ENCODE measurements around the gene GID8. TPM values are rescaled to one million over a fixed set of nuclear protein-coding genes. Genes with fewer than 3 reads are reported as not detected.
A peak's percentile ranks its signal among the peaks of the same experiment; 100 is the strongest.

Gene GID8
- total and polyA plus RNA-seq, 2 donors, result 24.0 to 25.7 TPM

- H3K4me1 ChIP-seq (ENCODE audit: control insufficient read depth in 2 of 2, insufficient read depth in 2 of 2, low read length in 2 of 2), result peaks cover 14 to 23% of the 10 kb centered on the region in 2 donors
- H3K36me3 ChIP-seq (ENCODE audit: control insufficient read depth in 2 of 2, insufficient read depth in 2 of 2, low read length in 1 of 2), result no peaks in the 10 kb centered on the region
- peaks cover 0 to 42% of the 10 kb centered on the region in 2 donors for H3K27me3 ChIP-seq (ENCODE audit: control insufficient read depth in 2 of 2, insufficient read depth in 1 of 2, low read length in 1 of 2)
- peak overlapping the region in 1 of 2 donors; percentile 44 for H3K4me3 ChIP-seq (ENCODE audit: low read length in 2 of 2)
- DNase-seq (ENCODE audit: low read depth in 6 of 9, low spot score in 9 of 9), result no peak
- no peaks in the 10 kb centered on the region for H3K9me3 ChIP-seq (ENCODE audit: control insufficient read depth in 2 of 2, insufficient read depth in 1 of 2, low read length in 1 of 2)
- H3K27ac ChIP-seq (ENCODE audit: low read depth in 1 of 2, low read length in 1 of 2), result no peak overlapping the region
- 30% methylated on average over 11 of the region's 11 CpGs for WGBS
Observed at GRCh38 chr20:62989201-62989601, 51.3 kb downstream of the GID8 start.

GRCh38 chr20:62990306-62990825 is 52.4 kb downstream of the GID8 start:
- H3K27me3 ChIP-seq (ENCODE audit: control insufficient read depth in 2 of 2, insufficient read depth in 1 of 2, low read length in 1 of 2), result peaks cover 0 to 51% of the 10 kb centered on the region in 2 donors
- WGBS, result 91% methylated on average over 22 of the region's 22 CpGs
- no peaks in the 10 kb centered on the region for H3K36me3 ChIP-seq (ENCODE audit: control insufficient read depth in 2 of 2, insufficient read depth in 2 of 2, low read length in 1 of 2)
- H3K4me1 ChIP-seq (ENCODE audit: control insufficient read depth in 2 of 2, insufficient read depth in 2 of 2, low read length in 2 of 2), result peaks cover 7 to 12% of the 10 kb centered on the region in 2 donors
- DNase-seq (ENCODE audit: low read depth in 6 of 9, low spot score in 9 of 9), result no peak
- H3K27ac ChIP-seq (ENCODE audit: low read depth in 1 of 2, low read length in 1 of 2), result no peak overlapping the region
- no peaks in the 10 kb centered on the region for H3K9me3 ChIP-seq (ENCODE audit: control insufficient read depth in 2 of 2, insufficient read depth in 1 of 2, low read length in 1 of 2)
- no peak overlapping the region for H3K4me3 ChIP-seq (ENCODE audit: low read length in 2 of 2)

- no peak for DNase-seq (ENCODE audit: low read depth in 6 of 9, low spot score in 9 of 9)
- Histone ChIP-seq H3K27ac (ENCODE audit: low read depth in 1 of 2, low read length in 1 of 2) (no peak overlapping the region), H3K4me3 (ENCODE audit: low read length in 2 of 2) (no peak overlapping the region), H3K36me3 (ENCODE audit: control insufficient read depth in 2 of 2, insufficient read depth in 2 of 2, low read length in 1 of 2) (no peaks in the 10 kb centered on the region), H3K27me3 (ENCODE audit: control insufficient read depth in 2 of 2, insufficient read depth in 1 of 2, low read length in 1 of 2) (peaks cover 0 to 55% of the 10 kb centered on the region in 2 donors), H3K9me3 (ENCODE audit: control insufficient read depth in 2 of 2, insufficient read depth in 1 of 2, low read length in 1 of 2) (no peaks in the 10 kb centered on the region), H3K4me1 (ENCODE audit: control insufficient read depth in 2 of 2, insufficient read depth in 2 of 2, low read length in 2 of 2) (peaks cover 0 to 3% of the 10 kb centered on the region in 2 donors)
- WGBS, result 88% methylated on average over 13 of the region's 13 CpGs
Observed at GRCh38 chr20:62991196-62991807, 53.4 kb downstream of the GID8 start.

GRCh38 chr20:62991863-62992262 is 53.9 kb downstream of the GID8 start:
- H3K36me3 ChIP-seq (ENCODE audit: control insufficient read depth in 2 of 2, insufficient read depth in 2 of 2, low read length in 1 of 2), result no peaks in the 10 kb centered on the region
- H3K27ac ChIP-seq (ENCODE audit: low read depth in 1 of 2, low read length in 1 of 2), result no peak overlapping the region
- H3K4me1 ChIP-seq (ENCODE audit: control insufficient read depth in 2 of 2, insufficient read depth in 2 of 2, low read length in 2 of 2), result peaks cover 0 to 4% of the 10 kb centered on the region in 2 donors
- DNase-seq (ENCODE audit: low read depth in 6 of 9, low spot score in 9 of 9), result no peak
- H3K9me3 ChIP-seq (ENCODE audit: control insufficient read depth in 2 of 2, insufficient read depth in 1 of 2, low read length in 1 of 2), result no peaks in the 10 kb centered on the region
- peaks cover 0 to 59% of the 10 kb centered on the region in 2 donors for H3K27me3 ChIP-seq (ENCODE audit: control insufficient read depth in 2 of 2, insufficient read depth in 1 of 2, low read length in 1 of 2)
- no peak overlapping the region for H3K4me3 ChIP-seq (ENCODE audit: low read length in 2 of 2)
- 77% methylated on average over 6 of the region's 6 CpGs for WGBS

- Histone ChIP-seq H3K36me3 (ENCODE audit: control insufficient read depth in 2 of 2, insufficient read depth in 2 of 2, low read length in 1 of 2) (no peaks in the 10 kb centered on the region), H3K9me3 (ENCODE audit: control insufficient read depth in 2 of 2, insufficient read depth in 1 of 2, low read length in 1 of 2) (no peaks in the 10 kb centered on the region), H3K27ac (ENCODE audit: low read depth in 1 of 2, low read length in 1 of 2) (no peak overlapping the region), H3K4me3 (ENCODE audit: low read length in 2 of 2) (no peak overlapping the region), H3K27me3 (ENCODE audit: control insufficient read depth in 2 of 2, insufficient read depth in 1 of 2, low read length in 1 of 2) (peaks cover 0 to 69% of the 10 kb centered on the region in 2 donors), H3K4me1 (ENCODE audit: control insufficient read depth in 2 of 2, insufficient read depth in 2 of 2, low read length in 2 of 2) (peaks cover 0 to 10% of the 10 kb centered on the region in 2 donors)
- WGBS, result 97% methylated on average over 23 of the region's 23 CpGs
- DNase-seq (ENCODE audit: low read depth in 6 of 9, low spot score in 9 of 9), result no peak
Observed at GRCh38 chr20:62993856-62994494, 56.0 kb downstream of the GID8 start.

- H3K27me3 ChIP-seq (ENCODE audit: control insufficient read depth in 2 of 2, insufficient read depth in 1 of 2, low read length in 1 of 2), result peaks cover 0 to 78% of the 10 kb centered on the region in 2 donors
- WGBS, result 96% methylated on average over 19 of the region's 19 CpGs
Observed at GRCh38 chr20:62994869-62995281, 56.9 kb downstream of the GID8 start.

GRCh38 chr20:62995481-62995880 is 57.5 kb downstream of the GID8 start:
- H3K4me1 ChIP-seq (ENCODE audit: control insufficient read depth in 2 of 2, insufficient read depth in 2 of 2, low read length in 2 of 2), result peaks cover 0 to 22% of the 10 kb centered on the region in 2 donors
- H3K27me3 ChIP-seq (ENCODE audit: control insufficient read depth in 2 of 2, insufficient read depth in 1 of 2, low read length in 1 of 2), result peaks cover 0 to 79% of the 10 kb centered on the region in 2 donors
- no peak overlapping the region for H3K4me3 ChIP-seq (ENCODE audit: low read length in 2 of 2)
- H3K9me3 ChIP-seq (ENCODE audit: control insufficient read depth in 2 of 2, insufficient read depth in 1 of 2, low read length in 1 of 2), result peaks cover 0 to 6% of the 10 kb centered on the region in 2 donors
- no peak overlapping the region for H3K27ac ChIP-seq (ENCODE audit: low read depth in 1 of 2, low read length in 1 of 2)
- no peak for DNase-seq (ENCODE audit: low read depth in 6 of 9, low spot score in 9 of 9)
- H3K36me3 ChIP-seq (ENCODE audit: control insufficient read depth in 2 of 2, insufficient read depth in 2 of 2, low read length in 1 of 2), result no peaks in the 10 kb centered on the region
- 93% methylated on average over 11 of the region's 11 CpGs for WGBS

More at GRCh38 chr20:62994869-62995281, 56.9 kb downstream of the GID8 start:
- peaks cover 0 to 2% of the 10 kb centered on the region in 2 donors for H3K9me3 ChIP-seq (ENCODE audit: control insufficient read depth in 2 of 2, insufficient read depth in 1 of 2, low read length in 1 of 2)
- H3K36me3 ChIP-seq (ENCODE audit: control insufficient read depth in 2 of 2, insufficient read depth in 2 of 2, low read length in 1 of 2), result no peaks in the 10 kb centered on the region
- no peak for DNase-seq (ENCODE audit: low read depth in 6 of 9, low spot score in 9 of 9)
- H3K27ac ChIP-seq (ENCODE audit: low read depth in 1 of 2, low read length in 1 of 2), result no peak overlapping the region
- no peak overlapping the region for H3K4me3 ChIP-seq (ENCODE audit: low read length in 2 of 2)
- peaks cover 0 to 18% of the 10 kb centered on the region in 2 donors for H3K4me1 ChIP-seq (ENCODE audit: control insufficient read depth in 2 of 2, insufficient read depth in 2 of 2, low read length in 2 of 2)

- Histone ChIP-seq H3K4me1 (ENCODE audit: control insufficient read depth in 2 of 2, insufficient read depth in 2 of 2, low read length in 2 of 2) (peaks cover 0 to 23% of the 10 kb centered on the region in 2 donors), H3K36me3 (ENCODE audit: control insufficient read depth in 2 of 2, insufficient read depth in 2 of 2, low read length in 1 of 2) (no peaks in the 10 kb centered on the region), H3K27me3 (ENCODE audit: control insufficient read depth in 2 of 2, insufficient read depth in 1 of 2, low read length in 1 of 2) (peaks cover 0 to 77% of the 10 kb centered on the region in 2 donors), H3K9me3 (ENCODE audit: control insufficient read depth in 2 of 2, insufficient read depth in 1 of 2, low read length in 1 of 2) (peaks cover 0 to 6% of the 10 kb centered on the region in 2 donors), H3K27ac (ENCODE audit: low read depth in 1 of 2, low read length in 1 of 2) (no peak overlapping the region), H3K4me3 (ENCODE audit: low read length in 2 of 2) (no peak overlapping the region)
- WGBS, result 95% methylated on average over 25 of the region's 25 CpGs
- DNase-seq (ENCODE audit: low read depth in 6 of 9, low spot score in 9 of 9), result no peak
Observed at GRCh38 chr20:62995898-62996595, 58.1 kb downstream of the GID8 start.

GRCh38 chr20:62996596-62996982 is 58.6 kb downstream of the GID8 start:
- H3K27me3 ChIP-seq (ENCODE audit: control insufficient read depth in 2 of 2, insufficient read depth in 1 of 2, low read length in 1 of 2), result peaks cover 0 to 78% of the 10 kb centered on the region in 2 donors
- H3K36me3 ChIP-seq (ENCODE audit: control insufficient read depth in 2 of 2, insufficient read depth in 2 of 2, low read length in 1 of 2), result no peaks in the 10 kb centered on the region
- H3K4me1 ChIP-seq (ENCODE audit: control insufficient read depth in 2 of 2, insufficient read depth in 2 of 2, low read length in 2 of 2), result peaks cover 0 to 24% of the 10 kb centered on the region in 2 donors
- 96% methylated on average over 14 of the region's 14 CpGs for WGBS
- H3K27ac ChIP-seq (ENCODE audit: low read depth in 1 of 2, low read length in 1 of 2), result no peak overlapping the region
- no peak for DNase-seq (ENCODE audit: low read depth in 6 of 9, low spot score in 9 of 9)
- H3K4me3 ChIP-seq (ENCODE audit: low read length in 2 of 2), result no peak overlapping the region
- peaks cover 0 to 6% of the 10 kb centered on the region in 2 donors for H3K9me3 ChIP-seq (ENCODE audit: control insufficient read depth in 2 of 2, insufficient read depth in 1 of 2, low read length in 1 of 2)
